HG03064 (cell line): ENCODE measurements around the gene SUPV3L1.

Source experiments
- ATAC-seq: cut with Tn5 transposase; IDR thresholded peaks from one replicate; pipeline ENCODE4 v1.9.1; 2021; ENCODE audit warnings: low read depth; ENCODE audit not compliant: unreplicated experiment

Gene SUPV3L1

GRCh38 chr10:69201045-69201444, 21.0 kb downstream of the SUPV3L1 start:
- no peak for ATAC-seq

GRCh38 chr10:69202332-69202731, 22.3 kb downstream of the SUPV3L1 start:
- ATAC-seq = no peak

GRCh38 chr10:69208761-69209160, 28.7 kb downstream of the SUPV3L1 start:
- no peak for ATAC-seq

GRCh38 chr10:69209787-69210484, 29.9 kb downstream of the SUPV3L1 start:
- no peak for ATAC-seq

- no peak for ATAC-seq
Measured at GRCh38 chr10:69211104-69211503, 31.1 kb downstream of the SUPV3L1 start.

GRCh38 chr10:69211524-69211923, 31.5 kb downstream of the SUPV3L1 start:
- ATAC-seq = no peak

- ATAC-seq = no peak
Measured at GRCh38 chr10:69213591-69214311, 33.7 kb downstream of the SUPV3L1 start.

GRCh38 chr10:69214666-69215131, 34.7 kb downstream of the SUPV3L1 start:
- no peak for ATAC-seq

GRCh38 chr10:69215405-69216171, 35.6 kb downstream of the SUPV3L1 start:
- no peak for ATAC-seq

GRCh38 chr10:69216577-69217118, 36.6 kb downstream of the SUPV3L1 start:
- no peak for ATAC-seq

GRCh38 chr10:69217119-69217754, 37.2 kb downstream of the SUPV3L1 start:
- no peak for ATAC-seq

GRCh38 chr10:69218831-69219230, 38.8 kb downstream of the SUPV3L1 start:
- ATAC-seq = no peak

GRCh38 chr10:69220041-69220451, 40.0 kb downstream of the SUPV3L1 start, which contains the start of gene HKDC1:
Gene HKDC1, plus strand, starts transcription at chr10:69220332. Its CDS starts 104 bp downstream, at chr10:69220436.
- no peak for ATAC-seq

- ATAC-seq = no peak
Measured at GRCh38 chr10:69220507-69220906, 40.5 kb downstream of the SUPV3L1 start.

GRCh38 chr10:69222157-69223027, 42.4 kb downstream of the SUPV3L1 start:
- ATAC-seq = peak; percentile 95

- no peak for ATAC-seq
Measured at GRCh38 chr10:69223028-69223342, 43.0 kb downstream of the SUPV3L1 start.

- ATAC-seq = no peak
Measured at GRCh38 chr10:69224862-69225657, 45.0 kb downstream of the SUPV3L1 start.

GRCh38 chr10:69225681-69226080, 45.6 kb downstream of the SUPV3L1 start:
- ATAC-seq = no peak
